Trophoblast cell (in vitro differentiated cells and primary cell): Measurements from ENCODE around the gene ARHGAP9.

Experiments
- DNase-seq, 2 donors: peaks; one replicate each; pipeline ENCODE4 v3.0.0-alpha.2; 2016
- H2AFZ ChIP-seq: 2 replicates; pipeline ENCODE4 v1.6.1; 2013; ENCODE audit warnings: low read length, moderate library complexity, mild to moderate bottlenecking; ENCODE audit not compliant: insufficient read depth, poor library complexity
- H2AK5ac ChIP-seq: 2 replicates; pipeline ENCODE4 v1.6.1; 2013; ENCODE audit warnings: mild to moderate bottlenecking, low read length
- H2BK120ac ChIP-seq: 2 replicates; pipeline ENCODE4 v1.6.1; 2013; ENCODE audit warnings: low read length, mild to moderate bottlenecking, moderate library complexity; ENCODE audit not compliant: insufficient read depth, poor library complexity
- H2BK12ac ChIP-seq: 2 replicates; pipeline ENCODE4 v1.6.1; 2013; ENCODE audit warnings: mild to moderate bottlenecking, low read length, moderate library complexity
- H2BK5ac ChIP-seq: 2 replicates; pipeline ENCODE4 v1.6.1; 2013; ENCODE audit warnings: low read length, low read depth, moderate library complexity, mild to moderate bottlenecking; ENCODE audit not compliant: poor library complexity
- H3K14ac ChIP-seq: 2 replicates; pipeline ENCODE4 v1.6.1; 2013; ENCODE audit warnings: mild to moderate bottlenecking, low read length
- H3K18ac ChIP-seq: 2 replicates; pipeline ENCODE4 v1.6.1; 2013; ENCODE audit warnings: mild to moderate bottlenecking, low read length
- H3K23ac ChIP-seq: 2 replicates; pipeline ENCODE4 v1.6.1; 2013; ENCODE audit warnings: low read length
- H3K27ac ChIP-seq: 2 replicates; pipeline ENCODE4 v1.5.1; 2013; ENCODE audit warnings: low read depth, mild to moderate bottlenecking, inconsistent platforms, low read length, moderate library complexity
- H3K27me3 ChIP-seq: 2 replicates; pipeline ENCODE4 v1.6.1; 2013; ENCODE audit warnings: inconsistent platforms, mild to moderate bottlenecking, low read length, moderate library complexity; ENCODE audit not compliant: insufficient read depth
- H3K36me3 ChIP-seq, 2 experiments: 1 replicate in 1 of 2; 2 replicates in 1 of 2; pipeline ENCODE4 v1.6.1; 2013; ENCODE audit warnings: low read length in 2 of 2, mild to moderate bottlenecking in 2 of 2, moderate library complexity in 1 of 2; ENCODE audit not compliant: insufficient read depth in 2 of 2, control insufficient read depth in 1 of 2
- H3K4ac ChIP-seq: 2 replicates; pipeline ENCODE4 v1.6.1; 2013; ENCODE audit warnings: low read depth, mild to moderate bottlenecking, low read length, moderate library complexity
- H3K4me1 ChIP-seq, 2 experiments: 1 replicate in 1 of 2; 2 replicates in 1 of 2; pipeline ENCODE4 v1.6.1; 2013; ENCODE audit warnings: low read length in 2 of 2, mild to moderate bottlenecking in 2 of 2, moderate library complexity in 1 of 2; ENCODE audit not compliant: insufficient read depth in 2 of 2, control insufficient read depth in 1 of 2
- H3K4me2 ChIP-seq: 2 replicates; pipeline ENCODE4 v1.6.1; 2013; ENCODE audit warnings: inconsistent platforms, mild to moderate bottlenecking, low read length, moderate library complexity
- H3K4me3 ChIP-seq: 2 replicates; pipeline ENCODE4 v1.5.1; 2013; ENCODE audit warnings: mild to moderate bottlenecking, low read depth, low read length, inconsistent platforms
- H3K79me1 ChIP-seq: one replicate; pipeline ENCODE4 v1.6.1; 2013; ENCODE audit warnings: low read length
- H3K79me2 ChIP-seq: 2 replicates; pipeline ENCODE4 v1.6.1; 2013; ENCODE audit warnings: low read length, mild to moderate bottlenecking; ENCODE audit not compliant: control insufficient read depth, insufficient read depth, poor library complexity
- H3K9ac ChIP-seq: 2 replicates; pipeline ENCODE4 v1.6.1; 2013; ENCODE audit warnings: mild to moderate bottlenecking, low read length
- H3K9me3 ChIP-seq: 2 replicates; pipeline ENCODE4 v1.6.1; 2013; ENCODE audit warnings: low read depth, mild to moderate bottlenecking, control low read depth, inconsistent platforms, low read length; ENCODE audit not compliant: insufficient read depth
- H4K12ac ChIP-seq: 2 replicates; pipeline ENCODE4 v1.6.1; 2013; ENCODE audit warnings: low read depth, mild to moderate bottlenecking, low read length, moderate library complexity
- H4K8ac ChIP-seq: 2 replicates; pipeline ENCODE4 v1.6.1; 2013; ENCODE audit warnings: low read depth, mild to moderate bottlenecking, low read length, moderate library complexity
- H4K91ac ChIP-seq: one replicate; pipeline ENCODE4 v1.6.1; 2013; ENCODE audit warnings: low read depth, mild to moderate bottlenecking, low read length, moderate library complexity
- WGBS: extraction: QIAGEN DNeasy Blood & Tissue Kit; methylation state at CpG from one replicate; pipeline ENCODE4 v1.1.7; 2013; ENCODE audit warnings: missing lambda C conversion rate; ENCODE audit not compliant: insufficient read length, insufficient coverage; ENCODE audit errors: extremely low coverage; 5-methylcytosine and 5-hydroxymethylcytosine counted together

Gene ARHGAP9

DNA sequence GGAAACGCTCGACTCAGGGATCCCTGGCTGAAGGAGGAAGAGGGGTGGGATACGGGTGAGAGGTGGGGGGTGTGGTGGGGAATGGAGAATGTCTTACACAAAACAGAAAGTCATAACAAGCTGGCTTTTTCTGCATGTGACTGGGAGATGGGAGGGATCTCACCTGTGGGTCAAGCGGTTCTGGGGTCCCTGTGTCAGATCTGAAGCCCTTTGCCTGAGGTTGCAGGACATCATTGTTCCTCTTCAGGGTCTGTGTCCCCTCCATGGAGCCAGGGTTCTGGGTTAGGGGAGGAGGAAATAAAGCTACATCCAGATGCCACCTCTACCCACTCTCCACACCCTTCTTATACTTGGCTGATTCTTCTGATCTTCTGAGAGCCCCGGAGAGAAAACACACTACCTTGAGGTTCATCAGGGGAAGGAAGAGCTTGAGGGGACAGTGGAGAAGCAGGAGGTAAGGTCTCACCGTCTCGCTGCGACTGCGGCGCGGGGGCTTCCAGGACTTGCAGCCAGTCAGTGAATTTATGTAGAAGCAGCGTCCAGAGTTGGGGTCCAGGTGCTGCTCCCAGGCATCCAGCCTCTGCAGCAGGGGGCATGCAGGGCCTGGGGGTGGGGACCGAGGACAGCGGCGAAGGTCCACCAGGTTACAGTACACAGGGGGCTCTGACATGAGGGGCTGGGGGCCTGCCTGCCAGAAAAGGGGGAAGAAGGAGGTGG is 2.5 kb downstream of the ARHGAP9 start:
- peaks cover 7 to 11% of the 10 kb centered on the region in 2 experiments for H3K4me1 ChIP-seq
- DNase-seq = no peak
- H3K4me2 ChIP-seq = no peak overlapping the region
- no peak overlapping the region for H3K9ac ChIP-seq
- no peak overlapping the region for H4K8ac ChIP-seq
- no peak overlapping the region for H4K12ac ChIP-seq
- no CpG with 5 or more reads among the region's 15 CpGs for WGBS
- no peak overlapping the region for H2AK5ac ChIP-seq
- no peak overlapping the region for H3K23ac ChIP-seq
- H3K79me1 ChIP-seq = no peaks in the 10 kb centered on the region
- H3K27ac ChIP-seq = no peak overlapping the region
- no peak overlapping the region for H2BK12ac ChIP-seq
- H3K79me2 ChIP-seq = no peaks in the 10 kb centered on the region
- H3K18ac ChIP-seq = no peak overlapping the region
- no peak overlapping the region for H2AFZ ChIP-seq
- H3K27me3 ChIP-seq = peaks cover 34% of the 10 kb centered on the region
- H2BK5ac ChIP-seq = no peak overlapping the region
- no peak overlapping the region for H3K4ac ChIP-seq
- H3K36me3 ChIP-seq = no peaks in the 10 kb centered on the region
- no peak overlapping the region for H3K4me3 ChIP-seq
- no peak overlapping the region for H2BK120ac ChIP-seq
- no peak overlapping the region for H4K91ac ChIP-seq
- no peak overlapping the region for H3K14ac ChIP-seq
- no peaks in the 10 kb centered on the region for H3K9me3 ChIP-seq

- Histone ChIP-seq H4K8ac (no peak overlapping the region), H3K4me1 (peaks cover 7 to 11% of the 10 kb centered on the region in 2 experiments), H2BK5ac (no peak overlapping the region), H3K9ac (no peak overlapping the region), H3K4ac (no peak overlapping the region), H3K4me3 (no peak overlapping the region), H3K14ac (no peak overlapping the region), H3K9me3 (no peaks in the 10 kb centered on the region), H2BK120ac (no peak overlapping the region), H3K18ac (no peak overlapping the region), H3K27ac (no peak overlapping the region), H4K12ac (no peak overlapping the region), H3K23ac (no peak overlapping the region), H2BK12ac (no peak overlapping the region), H3K79me2 (no peaks in the 10 kb centered on the region), H4K91ac (no peak overlapping the region), H2AK5ac (no peak overlapping the region), H3K27me3 (peaks cover 34% of the 10 kb centered on the region), H3K36me3 (no peaks in the 10 kb centered on the region), H2AFZ (no peak overlapping the region), H3K79me1 (no peaks in the 10 kb centered on the region), H3K4me2 (peak overlapping the region; percentile 46)
- no peak for DNase-seq
- no CpG with 5 or more reads among the region's 29 CpGs for WGBS
Observed at GRCh38 chr12:57476162-57476992, 3.3 kb downstream of the ARHGAP9 start.

DNA sequence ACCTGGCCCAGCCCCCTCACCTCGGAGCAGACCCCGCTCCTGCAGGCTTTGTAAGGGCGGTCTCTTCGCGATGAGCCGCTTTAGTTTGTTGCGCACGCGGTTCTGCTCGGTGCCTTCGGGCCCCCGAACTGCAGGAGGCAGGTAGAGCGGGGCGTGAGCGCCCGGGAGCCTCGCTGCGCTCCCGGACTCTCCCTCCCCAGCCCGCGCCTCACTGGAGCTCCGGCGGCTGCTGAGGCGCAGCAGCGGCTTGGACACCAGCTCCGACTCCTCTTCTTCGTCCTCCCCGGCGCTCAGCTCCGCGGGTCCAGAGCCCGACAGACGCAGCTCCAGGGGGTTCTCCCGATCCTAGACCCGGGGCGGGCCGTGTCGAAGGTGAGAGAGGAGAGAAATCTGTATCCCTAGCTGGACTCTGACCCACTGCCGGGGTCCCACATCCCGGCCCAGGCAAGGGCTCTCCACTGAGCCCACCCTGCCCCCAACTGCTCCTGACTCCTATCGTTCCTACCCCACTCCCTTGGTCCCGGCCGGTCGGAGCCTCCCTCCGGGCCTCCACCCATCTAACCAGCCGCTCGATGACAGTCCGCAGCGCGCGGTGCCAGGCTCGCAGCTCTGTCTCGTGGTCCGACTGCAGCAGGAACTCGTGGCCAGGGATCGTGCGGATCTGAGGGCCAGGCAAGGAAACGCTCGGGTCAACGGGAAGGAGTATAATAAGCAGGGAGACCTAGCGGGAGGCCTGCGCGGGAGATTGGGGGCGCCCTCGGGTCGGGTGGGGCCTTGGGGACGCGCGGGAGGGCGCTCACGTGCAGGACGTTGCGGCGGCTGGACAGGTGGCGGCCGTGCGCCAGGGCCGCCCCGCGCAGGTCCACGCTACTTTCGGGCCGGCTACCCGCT is 4.2 kb downstream of the ARHGAP9 start:
- Histone ChIP-seq H2BK120ac (no peak overlapping the region), H2AK5ac (no peak overlapping the region), H4K12ac (no peak overlapping the region), H3K36me3 (no peaks in the 10 kb centered on the region), H4K8ac (no peak overlapping the region), H2BK5ac (no peak overlapping the region), H3K79me1 (no peaks in the 10 kb centered on the region), H3K27ac (no peak overlapping the region), H3K79me2 (no peaks in the 10 kb centered on the region), H3K14ac (no peak overlapping the region), H3K4me2 (peak overlapping the region; percentile 46), H3K9me3 (no peaks in the 10 kb centered on the region), H3K18ac (no peak overlapping the region), H4K91ac (no peak overlapping the region), H3K4ac (no peak overlapping the region), H3K9ac (no peak overlapping the region), H3K23ac (no peak overlapping the region), H2AFZ (no peak overlapping the region), H3K4me1 (peaks cover 7 to 11% of the 10 kb centered on the region in 2 experiments), H2BK12ac (no peak overlapping the region), H3K4me3 (no peak overlapping the region), H3K27me3 (peaks cover 34% of the 10 kb centered on the region)
- WGBS = no CpG with 5 or more reads among the region's 84 CpGs
- no peak for DNase-seq

- no CpG with 5 or more reads among the region's 7 CpGs for WGBS
- H3K4me3 ChIP-seq = no peak overlapping the region
- DNase-seq = no peak
- no peak overlapping the region for H2BK5ac ChIP-seq
- H3K27me3 ChIP-seq = peaks cover 34% of the 10 kb centered on the region
- no peak overlapping the region for H3K27ac ChIP-seq
- no peak overlapping the region for H3K4ac ChIP-seq
- no peak overlapping the region for H2AFZ ChIP-seq
- H4K12ac ChIP-seq = no peak overlapping the region
- H3K4me2 ChIP-seq = peak overlapping the region; percentile 46
- no peak overlapping the region for H2AK5ac ChIP-seq
- no peak overlapping the region for H2BK120ac ChIP-seq
- H4K8ac ChIP-seq = no peak overlapping the region
- no peaks in the 10 kb centered on the region for H3K9me3 ChIP-seq
- H4K91ac ChIP-seq = no peak overlapping the region
- no peaks in the 10 kb centered on the region for H3K36me3 ChIP-seq
- H3K9ac ChIP-seq = no peak overlapping the region
- no peak overlapping the region for H3K18ac ChIP-seq
- no peaks in the 10 kb centered on the region for H3K79me1 ChIP-seq
- no peak overlapping the region for H3K14ac ChIP-seq
- peaks cover 7 to 11% of the 10 kb centered on the region in 2 experiments for H3K4me1 ChIP-seq
- H3K79me2 ChIP-seq = no peaks in the 10 kb centered on the region
- H3K23ac ChIP-seq = no peak overlapping the region
- H2BK12ac ChIP-seq = no peak overlapping the region
Observed at GRCh38 chr12:57474862-57475261, 4.8 kb downstream of the ARHGAP9 start.
